ENCODE data around the gene BARHL1. TPM values are rescaled to one million over a fixed set of nuclear protein-coding genes. Genes with fewer than 3 reads are reported as not detected.

Gene BARHL1
- total and polyA plus RNA-seq, 2 of the 4 experiments (the other 2 are of a cell fraction), result not detected

GRCh38 chr9:132546148-132547051 is 36.0 kb upstream of the BARHL1 start:
- H3K79me1 ChIP-seq (ENCODE audit: low read depth in 1 of 2, low read length in 2 of 2), result no peaks in the 10 kb centered on the region
- no peak overlapping the region for H4K8ac ChIP-seq (ENCODE audit: low read depth in 2 of 2, low read length in 2 of 2)
- H2BK5ac ChIP-seq (ENCODE audit: low read depth, low read length, poor library complexity, severe bottlenecking), result no peak overlapping the region
- TF ChIP-seq CEBPB (IDR thresholded peaks at IDR 0.05; ENCODE audit: low read depth, low read length), result no peak
- TF ChIP-seq BHLHE40 (IDR thresholded peaks at IDR 0.05; ENCODE audit: low read depth, low read length), result no peak
- TF ChIP-seq RAD21 (IDR thresholded peaks at IDR 0.05; ENCODE audit: low read length), result no peak
- TF ChIP-seq, protein P1, sequence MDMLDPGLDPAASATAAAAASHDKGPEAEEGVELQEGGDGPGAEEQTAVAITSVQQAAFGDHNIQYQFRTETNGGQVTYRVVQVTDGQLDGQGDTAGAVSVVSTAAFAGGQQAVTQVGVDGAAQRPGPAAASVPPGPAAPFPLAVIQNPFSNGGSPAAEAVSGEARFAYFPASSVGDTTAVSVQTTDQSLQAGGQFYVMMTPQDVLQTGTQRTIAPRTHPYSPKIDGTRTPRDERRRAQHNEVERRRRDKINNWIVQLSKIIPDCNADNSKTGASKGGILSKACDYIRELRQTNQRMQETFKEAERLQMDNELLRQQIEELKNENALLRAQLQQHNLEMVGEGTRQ (IDR thresholded peaks at IDR 0.05; ENCODE audit: low read depth, low read length), result peak; percentile 38; the same call in 1 of the 2 replicates
- TF ChIP-seq, protein P2, sequence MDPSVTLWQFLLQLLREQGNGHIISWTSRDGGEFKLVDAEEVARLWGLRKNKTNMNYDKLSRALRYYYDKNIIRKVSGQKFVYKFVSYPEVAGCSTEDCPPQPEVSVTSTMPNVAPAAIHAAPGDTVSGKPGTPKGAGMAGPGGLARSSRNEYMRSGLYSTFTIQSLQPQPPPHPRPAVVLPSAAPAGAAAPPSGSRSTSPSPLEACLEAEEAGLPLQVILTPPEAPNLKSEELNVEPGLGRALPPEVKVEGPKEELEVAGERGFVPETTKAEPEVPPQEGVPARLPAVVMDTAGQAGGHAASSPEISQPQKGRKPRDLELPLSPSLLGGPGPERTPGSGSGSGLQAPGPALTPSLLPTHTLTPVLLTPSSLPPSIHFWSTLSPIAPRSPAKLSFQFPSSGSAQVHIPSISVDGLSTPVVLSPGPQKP (IDR thresholded peaks at IDR 0.05; ENCODE audit: borderline replicate concordance, low read depth, low read length), result no peak
- TF ChIP-seq CTCF (conservative IDR thresholded peaks at IDR 0.05; ENCODE audit: low read depth, low read length), result peak; percentile 14; the same call in 1 of the 2 replicates
- TF ChIP-seq SMC3 (IDR thresholded peaks at IDR 0.05; ENCODE audit: low read depth, low read length), result no peak
- no peak for TF ChIP-seq MAZ (IDR thresholded peaks at IDR 0.05; ENCODE audit: borderline replicate concordance, low read depth, low read length)
- ATAC-seq (ENCODE audit: low read depth), result peak; percentile 69
- no peaks in the 10 kb centered on the region for H3K36me3 ChIP-seq (ENCODE audit: control insufficient read depth, insufficient read depth, low read length)
- H4K91ac ChIP-seq (ENCODE audit: insufficient read depth, low read depth, low read length), result no peak overlapping the region
- in situ Hi-C loops (cut with MboI; ENCODE audit: low sequenced_read_pairs) (no loop called here), intact Hi-C loops (cut with micrococcal nuclease) (no loop called here), dilution Hi-C loops (cut with HindIII; ENCODE audit: low sequenced_read_pairs, unreplicated experiment) (no loop called here)
- peak overlapping the region; percentile 53 for H2AFZ ChIP-seq (replicated peaks; ENCODE audit: low read length, poor library complexity)
- H3K27ac ChIP-seq (ENCODE audit: insufficient read depth, low read length), result no peak overlapping the region
- no peak overlapping the region for H2BK20ac ChIP-seq (ENCODE audit: low read depth, low read length)
- no peak overlapping the region for H3K18ac ChIP-seq (ENCODE audit: low read depth, low read length)
- no peaks in the 10 kb centered on the region for H3K4me1 ChIP-seq (ENCODE audit: control insufficient read depth, insufficient read depth, low read length)
- H2AK9ac ChIP-seq (replicated peaks; ENCODE audit: low read depth, low read length, poor library complexity), result peak overlapping the region; percentile 61
- no peak overlapping the region for H2BK120ac ChIP-seq (ENCODE audit: low read depth, low read length)
- H2AK5ac ChIP-seq (ENCODE audit: low read depth, low read length), result no peak overlapping the region
- no peak overlapping the region; the same call in 1 of the 2 replicates for H3K4me3 ChIP-seq (ENCODE audit: insufficient read depth, low read depth, low read length)
- H3K4ac ChIP-seq (ENCODE audit: low read depth, low read length), result no peak overlapping the region
- no peak overlapping the region for H3K56ac ChIP-seq (ENCODE audit: extremely low read depth, insufficient read depth, low read length)
- H3K14ac ChIP-seq (replicated peaks; ENCODE audit: low read depth, low read length), result no peak overlapping the region
- BruUV-seq (replicated peaks), result no TSS peak
- H3K9ac ChIP-seq (ENCODE audit: low read depth, low read length), result no peak overlapping the region
- DNase-seq, result no peak
- no peak overlapping the region for H4K5ac ChIP-seq (ENCODE audit: low read depth, low read length)
- H2BK15ac ChIP-seq (ENCODE audit: low read depth, low read length), result no peak overlapping the region
- ChIA-PET CTCF (no interaction called here), POLR2A (ENCODE audit: unreplicated experiment) (no interaction called here)
- no peaks in the 10 kb centered on the region for H3K9me3 ChIP-seq (ENCODE audit: control insufficient read depth, insufficient read depth, low read length)
- H4K20me1 ChIP-seq (ENCODE audit: insufficient read depth, low read length), result no peaks in the 10 kb centered on the region
- 3% methylated on average over 7 of the region's 27 CpGs; no CpG with 5 or more reads in 1 of the 2 experiments for WGBS, 2 experiments (ENCODE audit: extremely low coverage in 2 of 2, insufficient read length in 1 of 2)
- peaks cover 37% of the 10 kb centered on the region for H3K27me3 ChIP-seq (ENCODE audit: control insufficient read depth, insufficient read depth, low read length)
- H3K23ac ChIP-seq (ENCODE audit: low read depth, low read length), result no peak overlapping the region
- H3K4me2 ChIP-seq (ENCODE audit: low read depth, low read length), result peak overlapping the region; percentile 4; the same call in 1 of the 2 replicates
- no peaks in the 10 kb centered on the region for H3K9me1 ChIP-seq (ENCODE audit: insufficient read depth, low read length)

Measured in IMR-90 (cell line).